Keratinocyte (primary cell): ENCODE measurements around the gene ADCY5. TPM values are rescaled to one million over a fixed set of nuclear protein-coding genes. Genes with fewer than 3 reads are reported as not detected.

Experiments
- DNase-seq: peaks from one replicate; pipeline ENCODE4 v3.0.0-alpha.2; 2011; ENCODE audit warnings: low read depth, missing footprints, low spot score
- FAIRE-seq: peaks from 2 replicates; lab custom pipeline; 2011; peaks lifted over from hg19 to GRCh38; lab: Jason Lieb, UNC
- H2AFZ ChIP-seq: 2 replicates; pipeline ENCODE4 v1.6.0; 2012; ENCODE audit warnings: low read length, control low read depth, inconsistent platforms; ENCODE audit not compliant: control insufficient read depth
- H3K27ac ChIP-seq: 2 replicates; pipeline ENCODE4 v1.5.1; 2011; ENCODE audit warnings: low read length; ENCODE audit not compliant: control insufficient read depth, insufficient read depth
- H3K27me3 ChIP-seq: 3 replicates; pipeline ENCODE4 v1.6.0; 2011; ENCODE audit warnings: low read length; ENCODE audit not compliant: control insufficient read depth, insufficient read depth; ENCODE audit errors: extremely low read depth
- H3K36me3 ChIP-seq, 2 experiments: 2 replicates in 1 of 2; 3 replicates in 1 of 2; pipeline ENCODE4 v1.5.1; 2011; ENCODE audit warnings: low read length in 2 of 2, mild to moderate bottlenecking in 1 of 2; ENCODE audit not compliant: control insufficient read depth in 2 of 2, insufficient read depth in 2 of 2; ENCODE audit errors: extremely low read depth in 1 of 2
- H3K4me1 ChIP-seq: 3 replicates; pipeline ENCODE4 v1.5.1; 2011; ENCODE audit warnings: low read length; ENCODE audit not compliant: control insufficient read depth, insufficient read depth; ENCODE audit errors: extremely low read depth
- H3K4me2 ChIP-seq: 3 replicates; pipeline ENCODE4 v1.6.0; 2011; ENCODE audit warnings: low read depth, low read length; ENCODE audit not compliant: control insufficient read depth, insufficient read depth; ENCODE audit errors: extremely low read depth
- H3K4me3 ChIP-seq, 3 experiments: fragments of 200-600 bp in 1 of 3; sonication (generic) in 1 of 3; 2 replicates in 2 of 3; 3 replicates in 1 of 3; pipeline ENCODE4 v1.5.1; 2011 to 2016; ENCODE audit warnings: low read length in 3 of 3, mild to moderate bottlenecking in 3 of 3, control low read depth in 2 of 3, inconsistent platforms in 1 of 3, low read depth in 1 of 3, mixed read lengths in 1 of 3, mixed run types in 1 of 3, moderate library complexity in 1 of 3; ENCODE audit not compliant: control insufficient read depth in 2 of 3, insufficient read depth in 2 of 3; ENCODE audit errors: extremely low read depth in 1 of 3
- H3K79me2 ChIP-seq: 2 replicates; pipeline ENCODE4 v1.6.0; 2012; ENCODE audit warnings: low read length; ENCODE audit not compliant: control insufficient read depth, insufficient read depth
- H3K9ac ChIP-seq: 3 replicates; pipeline ENCODE4 v1.6.0; 2011; ENCODE audit warnings: low read length; ENCODE audit not compliant: control insufficient read depth, insufficient read depth; ENCODE audit errors: extremely low read depth
- H3K9me1 ChIP-seq: 3 replicates; pipeline ENCODE4 v1.6.0; 2011; ENCODE audit warnings: low read length; ENCODE audit not compliant: control insufficient read depth, insufficient read depth; ENCODE audit errors: extremely low read depth
- H3K9me3 ChIP-seq: 2 replicates; pipeline ENCODE4 v1.5.1; 2012; ENCODE audit warnings: low read depth, low read length; ENCODE audit not compliant: control insufficient read depth
- H4K20me1 ChIP-seq: 3 replicates; pipeline ENCODE4 v1.6.0; 2011; ENCODE audit warnings: low read length; ENCODE audit not compliant: control insufficient read depth, insufficient read depth; ENCODE audit errors: extremely low read depth
- CTCF ChIP-seq, 3 experiments: IDR thresholded peaks in 1 of 3; conservative IDR thresholded peaks in 1 of 3; optimal IDR thresholded peaks in 1 of 3; 2 replicates in 2 of 3; 3 replicates in 1 of 3; pipeline versions ENCODE3 to v1.5.1; 2011; ENCODE audit warnings: low read length in 3 of 3, mild to moderate bottlenecking in 3 of 3, moderate library complexity in 2 of 3, control low read depth in 1 of 3, inconsistent platforms in 1 of 3; ENCODE audit not compliant: insufficient read depth in 2 of 3; ENCODE audit errors: extremely low read depth in 1 of 3
- EZH2 ChIP-seq: IDR thresholded peaks from one replicate; pipeline ENCODE4 v1.6.1; 2012; ENCODE audit warnings: inconsistent platforms, mild to moderate bottlenecking, low read length, moderate library complexity
- dilution Hi-C: fragments of 300-500 bp; cut with MboI; formaldehyde crosslinking; loops from one replicate; pipeline ENCODE4 v1.7.0; 2020; ENCODE audit warnings: low sequenced_read_pairs; ENCODE audit not compliant: extremely low pct_ligation_motif_present
- polyA plus RNA-seq, 5 experiments: library from polyadenylated mRNA; depleted of rRNA in 3 of 5; stranded (reverse) in 3 of 5; stranded (forward) in 1 of 5; unstranded in 1 of 5; fragments of >200 nt; gene quantifications; 1 replicate in 1 of 5; 2 replicates in 3 of 5; 3 replicates in 1 of 5; pipeline versions ENCODE4 v1.2.1 to v1.2.3, GENCODE V29; 2011 to 2012; ENCODE audit warnings: missing spikeins in 2 of 5, low read depth in 1 of 5, low replicate concordance in 1 of 5

ADCY5 gene
- polyA plus RNA-seq, 1 donor (not counting 4 experiments of a cell fraction or from before 2014, with no cell fraction given), result not detected

DNA sequence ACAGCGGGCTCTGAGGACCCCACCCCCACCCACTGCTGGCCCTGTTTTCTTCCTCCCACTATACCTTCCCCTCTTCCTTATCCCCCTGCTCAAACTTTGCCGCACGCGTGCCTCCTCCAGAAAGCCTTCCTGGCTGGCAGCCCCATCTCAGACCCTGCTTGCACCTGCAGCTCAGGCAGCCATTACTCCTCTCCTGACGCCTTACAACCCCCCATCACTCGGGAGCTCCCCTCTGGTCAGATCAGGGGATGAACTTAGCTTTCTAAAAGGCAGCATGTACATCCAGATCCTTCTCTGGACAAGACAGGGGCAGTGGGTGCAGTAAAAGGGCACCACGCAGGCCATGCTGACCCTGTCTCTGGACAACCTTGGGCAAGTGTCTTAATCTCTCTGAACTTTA is 152.6 kb downstream of the ADCY5 start:
- FAIRE-seq, result no peak
- Histone ChIP-seq H3K4me1 (no peaks in the 10 kb centered on the region), H3K9ac (no peak overlapping the region), H2AFZ (no peak overlapping the region), H3K9me3 (no peaks in the 10 kb centered on the region), H3K4me2 (no peak overlapping the region), H3K27ac (no peak overlapping the region), H3K27me3 (peaks cover 6% of the 10 kb centered on the region), H3K79me2 (no peaks in the 10 kb centered on the region), H3K4me3 (no peak overlapping the region), H3K36me3 (no peaks in the 10 kb centered on the region), H3K9me1 (no peaks in the 10 kb centered on the region), H4K20me1 (no peaks in the 10 kb centered on the region)
- dilution Hi-C loops, result no loop called here
- TF ChIP-seq CTCF (optimal IDR thresholded peaks at IDR 0.05 in 1 of 3, IDR thresholded peaks at IDR 0.05 in 1 of 3, conservative IDR thresholded peaks at IDR 0.05 in 1 of 3; ENCODE audit: extremely low read depth in 1 of 3, insufficient read depth in 2 of 3, low read length in 3 of 3), result no peak
- TF ChIP-seq EZH2, result no peak
- DNase-seq, result no peak

- Histone ChIP-seq H3K36me3 (no peaks in the 10 kb centered on the region), H3K27ac (no peak overlapping the region), H2AFZ (no peak overlapping the region), H3K9me3 (no peaks in the 10 kb centered on the region), H3K4me3 (no peak overlapping the region), H3K9me1 (no peaks in the 10 kb centered on the region), H3K4me1 (no peaks in the 10 kb centered on the region), H3K4me2 (no peak overlapping the region), H3K27me3 (peaks cover 7% of the 10 kb centered on the region), H3K9ac (no peak overlapping the region), H3K79me2 (no peaks in the 10 kb centered on the region), H4K20me1 (peaks cover under 1% of the 10 kb centered on the region)
- dilution Hi-C loops, result no loop called here
- FAIRE-seq, result no peak
- DNase-seq, result no peak
- TF ChIP-seq EZH2 (no peak), CTCF (optimal IDR thresholded peaks at IDR 0.05 in 1 of 3, IDR thresholded peaks at IDR 0.05 in 1 of 3, conservative IDR thresholded peaks at IDR 0.05 in 1 of 3; ENCODE audit: extremely low read depth in 1 of 3, insufficient read depth in 2 of 3, low read length in 3 of 3) (peak in 1 of 3 experiments; percentile 12)
Measured at GRCh38 chr3:123295901-123296250, 153.0 kb downstream of the ADCY5 start.
